Body of pancreas (tissue), 4 donors: ENCODE data around the gene P2RY8.
"Not testable (repeated sequence)": the region's sequence is repeated elsewhere in the genome, so short reads cannot be mapped to it uniquely, and the experiment has no call there.

Experiments used
- POLR2A ChIP-seq, 3 donors: fragments of 450-650 bp; IDR thresholded peaks; one replicate each; pipeline ENCODE4 v1.6.1; 2016; ENCODE audit warnings: antibody characterized with exemption in 3 of 3, mild to moderate bottlenecking in 2 of 3
- TF ChIP-seq, protein P1 (sequence below), 7 experiments: fragments of 450-650 bp in 4 of 7; fragments of 200-600 bp in 3 of 7; sonication (generic) in 3 of 7; IDR thresholded peaks; one replicate each; pipeline ENCODE4 v1.5.1; 2016 to 2019; ENCODE audit warnings: antibody characterized with exemption in 7 of 7

DNA sequence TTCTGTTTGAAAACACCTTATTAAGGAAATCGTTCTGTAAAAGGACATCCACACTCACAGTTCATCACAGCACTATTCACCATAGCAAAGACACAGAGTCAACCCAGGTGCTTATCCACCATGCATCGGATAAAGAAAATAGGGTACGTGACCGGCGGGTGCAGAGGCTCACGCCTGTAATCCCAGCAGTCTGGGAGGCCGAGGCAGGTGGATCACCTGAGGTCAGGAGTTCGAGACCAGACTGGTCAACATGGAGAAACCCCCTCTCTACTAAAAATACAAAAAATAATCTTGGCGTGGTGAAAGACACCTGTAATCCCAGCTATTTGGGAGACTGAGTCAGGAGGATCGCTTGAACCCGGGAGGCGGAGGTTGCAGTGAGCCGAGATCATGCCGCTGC is 2.2 kb upstream of the P2RY8 start:
- TF ChIP-seq, protein P1, sequence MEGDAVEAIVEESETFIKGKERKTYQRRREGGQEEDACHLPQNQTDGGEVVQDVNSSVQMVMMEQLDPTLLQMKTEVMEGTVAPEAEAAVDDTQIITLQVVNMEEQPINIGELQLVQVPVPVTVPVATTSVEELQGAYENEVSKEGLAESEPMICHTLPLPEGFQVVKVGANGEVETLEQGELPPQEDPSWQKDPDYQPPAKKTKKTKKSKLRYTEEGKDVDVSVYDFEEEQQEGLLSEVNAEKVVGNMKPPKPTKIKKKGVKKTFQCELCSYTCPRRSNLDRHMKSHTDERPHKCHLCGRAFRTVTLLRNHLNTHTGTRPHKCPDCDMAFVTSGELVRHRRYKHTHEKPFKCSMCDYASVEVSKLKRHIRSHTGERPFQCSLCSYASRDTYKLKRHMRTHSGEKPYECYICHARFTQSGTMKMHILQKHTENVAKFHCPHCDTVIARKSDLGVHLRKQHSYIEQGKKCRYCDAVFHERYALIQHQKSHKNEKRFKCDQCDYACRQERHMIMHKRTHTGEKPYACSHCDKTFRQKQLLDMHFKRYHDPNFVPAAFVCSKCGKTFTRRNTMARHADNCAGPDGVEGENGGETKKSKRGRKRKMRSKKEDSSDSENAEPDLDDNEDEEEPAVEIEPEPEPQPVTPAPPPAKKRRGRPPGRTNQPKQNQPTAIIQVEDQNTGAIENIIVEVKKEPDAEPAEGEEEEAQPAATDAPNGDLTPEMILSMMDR (IDR thresholded peaks at IDR 0.05) = not testable (repeated sequence)
- not testable (repeated sequence) for TF ChIP-seq POLR2A (IDR thresholded peaks at IDR 0.05)
